ENCODE measurements around the gene COQ8A. TPM values are rescaled to one million over a fixed set of nuclear protein-coding genes. Genes with fewer than 3 reads are reported as not detected.

COQ8A gene
- total and polyA plus RNA-seq, 12 donors = 30.1 to 990 (median 405) TPM

GRCh38 chr1:226940806-226941067 is 643 bp downstream of the COQ8A start:
- no peaks in the 10 kb centered on the region for H3K36me3 ChIP-seq (replicated peaks in 1 of 2)
- DNase-seq = peak in 1 of 7 donors; percentile 13
- intact Hi-C loops (cut with DNase I) = no loop called here
- WGBS, 4 donors = 21 to 27% (median 23%) methylated on average over 6 of the region's 6 CpGs
- no peaks in the 10 kb centered on the region for H3K9me3 ChIP-seq (replicated peaks in 1 of 3)
- peaks cover 50 to 64% of the 10 kb centered on the region in 2 donors for H3K4me1 ChIP-seq (replicated peaks in 1 of 2)
- peak overlapping the region in 4 of 5 donors; percentile 66 to 98 (median 83) for H3K27ac ChIP-seq
- peak overlapping the region; percentile 67 to 88 (median 82) for H3K4me3 ChIP-seq
- TF ChIP-seq POLR2A (IDR thresholded peaks at IDR 0.05) = no peak
- no peak for TF ChIP-seq CTCF (IDR thresholded peaks at IDR 0.05)
- H3K27me3 ChIP-seq = no peaks in the 10 kb centered on the region

- Histone ChIP-seq H3K9me3 (replicated peaks in 1 of 3) (no peaks in the 10 kb centered on the region), H3K4me1 (replicated peaks in 1 of 2) (peaks cover 61 to 81% of the 10 kb centered on the region in 2 donors), H3K27ac (peak overlapping the region; percentile 38 to 84 (median 81)), H3K4me3 (peak overlapping the region in 3 of 4 donors; percentile 14 to 87 (median 67)), H3K27me3 (no peaks in the 10 kb centered on the region), H3K36me3 (replicated peaks in 1 of 2) (no peaks in the 10 kb centered on the region)
- TF ChIP-seq POLR2A (IDR thresholded peaks at IDR 0.05) (peak in 1 of 2 donors; percentile 8), CTCF (IDR thresholded peaks at IDR 0.05) (no peak)
- DNase-seq = peak in 2 of 7 donors; percentile 19 to 26
- WGBS, 4 donors = 37 to 59% (median 44%) methylated on average over 3 of the region's 3 CpGs
- intact Hi-C loops (cut with DNase I) = no loop called here
These were observed 2.3 kb downstream of the COQ8A start for GRCh38 chr1:226942392-226942791.

GRCh38 chr1:226943156-226943555 is 3.1 kb downstream of the COQ8A start:
- Histone ChIP-seq H3K9me3 (replicated peaks in 1 of 3) (no peaks in the 10 kb centered on the region), H3K27me3 (no peaks in the 10 kb centered on the region), H3K36me3 (replicated peaks in 1 of 2) (no peaks in the 10 kb centered on the region), H3K27ac (peak overlapping the region; percentile 24 to 84 (median 81)), H3K4me3 (peak overlapping the region in 2 of 4 donors; percentile 67 to 87), H3K4me1 (replicated peaks in 1 of 2) (peaks cover 56 to 74% of the 10 kb centered on the region in 2 donors)
- 43 to 52% (median 46%) methylated on average over 5 of the region's 5 CpGs for WGBS, 4 donors
- intact Hi-C loops (cut with DNase I) = no loop called here
- DNase-seq = peak in 3 of 7 donors; percentile 19 to 43 (median 20)
- TF ChIP-seq CTCF (IDR thresholded peaks at IDR 0.05) (no peak), POLR2A (IDR thresholded peaks at IDR 0.05) (no peak)

- Histone ChIP-seq H3K27ac (peak overlapping the region; percentile 35 to 84 (median 81)), H3K27me3 (no peaks in the 10 kb centered on the region), H3K4me3 (peak overlapping the region in 2 of 4 donors; percentile 67 to 87), H3K4me1 (replicated peaks in 1 of 2) (peaks cover 49 to 67% of the 10 kb centered on the region in 2 donors), H3K36me3 (replicated peaks in 1 of 2) (no peaks in the 10 kb centered on the region), H3K9me3 (replicated peaks in 1 of 3) (no peaks in the 10 kb centered on the region)
- DNase-seq = peak in 2 of 7 donors; percentile 19 to 22
- intact Hi-C loops (cut with DNase I) = no loop called here
- WGBS, 4 donors = 58 to 85% (median 70%) methylated on average over 2 of the region's 2 CpGs
- TF ChIP-seq POLR2A (IDR thresholded peaks at IDR 0.05) (no peak), CTCF (IDR thresholded peaks at IDR 0.05) (no peak)
These were observed 3.8 kb downstream of the COQ8A start for GRCh38 chr1:226943927-226944326.

Measured in adrenal gland (tissue), 12 donors.